Head of caudate nucleus (tissue), 42 donors: ENCODE data around the gene MME.
"Not testable (repeated sequence)": the region's sequence is repeated elsewhere in the genome, so short reads cannot be mapped to it uniquely, and the experiment has no call there.

Experiments
- DNase-seq, 42 donors: peaks; one replicate each; pipeline versions ENCODE4 v3.0.0 to v3.0.0-alpha.2; 2020 to 2021; ENCODE audit warnings: mixed read lengths in 7 of 42
- intact Hi-C: fragments of 100-400 bp; cut with DNase I; formaldehyde crosslinking; loops from one replicate; pipeline ENCODE4 v1.15.0; 2022

MME gene

DNA sequence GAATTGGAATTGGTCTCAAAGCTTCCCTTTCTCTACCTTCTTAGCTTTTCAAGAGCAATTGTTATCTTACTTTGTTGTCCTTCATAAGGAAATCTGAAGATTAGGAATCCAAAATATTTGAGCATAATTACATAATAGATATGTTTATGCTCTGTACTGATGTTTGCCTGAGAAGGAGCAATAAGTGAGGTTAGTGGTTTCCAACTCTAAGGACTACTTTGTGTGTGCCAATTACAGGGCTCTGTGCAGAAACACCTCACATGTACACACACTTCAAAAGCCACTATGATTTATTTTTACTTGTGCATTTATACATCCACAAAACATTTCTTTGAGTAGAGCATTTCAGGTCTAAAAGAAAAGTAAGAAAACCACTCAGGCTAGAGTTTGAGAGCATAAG lies 49.9 kb downstream of the MME start:
- DNase-seq, result no peak
- intact Hi-C loops, result no loop called here

DNA sequence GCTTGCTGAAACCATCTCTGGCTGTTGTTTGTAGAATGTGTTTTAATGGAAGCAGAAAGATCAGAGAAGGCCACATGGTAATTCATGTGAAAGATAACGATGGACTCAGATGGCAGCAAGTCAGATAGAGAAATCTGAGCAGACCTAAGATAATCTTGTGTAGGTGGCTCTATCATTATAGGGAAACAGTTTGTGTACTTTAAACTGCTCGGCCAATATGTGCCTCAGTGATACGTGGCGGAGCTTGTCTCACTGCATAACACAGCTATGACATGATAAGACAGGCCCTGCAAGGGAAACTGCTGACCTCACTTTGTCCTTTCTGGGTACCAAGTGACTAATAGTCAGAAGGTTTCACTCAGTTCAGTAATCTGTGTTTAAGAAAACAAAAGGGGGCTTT lies 51.0 kb downstream of the MME start:
- intact Hi-C loops, result no loop called here

GRCh38 chr3:155134311-155134710 lies 54.2 kb downstream of the MME start:
- DNase-seq, intact Hi-C loops: not testable (repeated sequence)

More for the DNA sequence above, 51.0 kb downstream of the MME start:
- no peak for DNase-seq

DNA sequence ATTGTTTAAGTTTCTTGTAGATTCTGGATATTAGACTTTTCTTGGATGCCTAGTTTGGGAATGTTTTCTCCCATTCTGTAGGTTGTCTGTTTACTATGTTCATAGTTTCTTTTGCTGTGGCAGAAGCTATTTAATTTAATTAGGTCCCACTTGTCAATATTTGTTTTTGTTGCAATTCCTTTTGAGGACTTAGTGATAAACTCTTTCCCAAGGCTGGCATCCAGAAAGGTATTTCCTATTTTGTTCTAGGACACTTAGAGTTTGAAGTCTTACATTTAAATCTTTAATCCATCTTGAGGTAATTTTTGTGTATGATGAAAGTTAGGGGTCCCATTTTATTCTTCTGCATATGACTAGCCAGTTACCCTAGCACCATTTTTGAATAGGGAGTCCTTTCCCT lies 54.9 kb downstream of the MME start:
- intact Hi-C loops, result no loop called here
- no peak for DNase-seq

DNA sequence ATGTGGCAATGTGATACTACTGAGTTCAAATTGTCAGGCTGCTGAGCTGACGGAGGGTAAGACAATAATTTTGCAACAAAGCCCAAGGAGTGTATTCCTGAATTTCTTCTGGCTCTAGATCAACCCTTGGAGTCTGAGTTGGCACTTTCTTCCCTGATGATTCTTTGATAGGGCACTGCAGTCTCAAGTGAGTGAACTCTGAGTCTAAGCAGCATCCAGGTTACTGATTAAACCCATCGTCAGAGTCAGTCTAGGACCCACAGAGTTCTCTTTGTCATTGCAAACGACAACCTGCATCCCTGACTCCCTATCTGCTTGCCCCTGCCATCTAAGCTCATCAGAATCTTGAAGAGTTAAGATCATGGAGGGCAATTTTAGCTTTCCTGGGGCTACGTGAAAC lies 58.6 kb downstream of the MME start:
- intact Hi-C loops, result no loop called here
- no peak for DNase-seq

DNA sequence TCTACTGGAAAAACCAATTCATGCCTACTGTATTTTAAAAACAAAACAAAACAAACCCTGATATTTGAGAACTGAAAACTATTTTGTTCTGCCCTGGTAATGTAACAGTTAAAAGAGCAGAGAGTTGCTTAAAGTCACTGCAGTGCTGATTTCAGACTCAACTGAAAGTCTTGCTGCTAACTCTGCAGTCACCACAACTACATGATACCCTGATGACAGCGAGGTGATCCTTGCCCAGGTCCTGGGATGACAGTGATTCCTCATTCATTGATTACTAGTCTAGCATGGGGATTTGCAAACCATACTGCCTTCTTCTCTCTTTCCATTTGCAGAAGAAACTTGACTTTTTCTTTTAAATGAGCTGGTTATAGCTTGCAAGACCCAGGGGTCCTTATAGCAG lies 67.5 kb downstream of the MME start:
- intact Hi-C loops, result no loop called here
- DNase-seq, result no peak

DNA sequence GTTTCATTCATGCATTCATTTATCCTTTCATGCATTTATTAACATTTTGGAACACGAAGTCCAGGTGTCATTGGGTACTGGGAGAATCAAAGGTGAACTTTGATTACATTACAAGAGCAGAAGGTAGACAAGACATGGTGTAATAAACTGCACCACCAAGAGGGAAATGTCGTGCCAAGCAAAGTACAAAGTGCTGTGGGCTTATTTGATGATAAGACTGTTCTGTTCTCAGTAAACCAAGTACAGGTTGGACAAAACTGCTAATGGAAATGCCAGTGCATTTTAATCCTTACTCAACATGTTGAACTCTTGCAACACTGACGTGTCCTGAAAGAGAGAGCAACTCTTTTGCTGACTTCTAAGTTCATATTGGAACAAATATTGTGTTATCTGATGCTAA lies 69.4 kb downstream of the MME start:
- intact Hi-C loops, result no loop called here
- DNase-seq, result no peak

- DNase-seq, result no peak
- intact Hi-C loops, result no loop called here
Observed at GRCh38 chr3:155153242-155154186, 73.4 kb downstream of the MME start.

DNA sequence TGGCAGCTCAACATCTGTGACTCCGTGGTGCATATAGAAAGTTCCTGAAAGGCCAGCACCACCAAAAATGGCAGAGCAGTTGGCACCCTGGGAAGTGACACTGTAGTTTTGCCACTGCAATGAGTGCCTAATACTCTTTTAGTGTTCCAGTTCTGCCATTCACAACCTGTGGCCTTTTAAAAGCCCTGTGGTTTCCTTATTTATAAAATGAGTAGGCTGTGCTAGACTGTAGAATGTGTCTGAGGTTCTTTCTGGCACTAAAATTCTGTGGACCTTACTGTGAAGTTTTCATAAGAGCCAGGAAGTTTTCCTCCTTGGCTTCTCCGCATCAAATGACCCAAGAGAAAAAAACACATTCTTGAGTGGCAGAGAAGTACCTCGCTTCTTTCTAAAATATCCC lies 74.1 kb downstream of the MME start:
- no peak for DNase-seq
- intact Hi-C loops, result no loop called here

GRCh38 chr3:155158346-155159037 lies 78.4 kb downstream of the MME start:
- intact Hi-C loops, result no loop called here
- no peak for DNase-seq

GRCh38 chr3:155159301-155159700 lies 79.2 kb downstream of the MME start:
- intact Hi-C loops, result no loop called here
- DNase-seq, result no peak

- DNase-seq, result no peak
- intact Hi-C loops, result loop anchor here (10.0 kb wide), 1 partner anchor 163 kb away; no protein-coding TSS in a partner anchor
Observed at GRCh38 chr3:155161640-155162292, 81.6 kb downstream of the MME start.

- no peak for DNase-seq
- intact Hi-C loops, result loop anchor here (10.0 kb wide), 1 partner anchor 160 kb away; no protein-coding TSS in a partner anchor
Observed at GRCh38 chr3:155164306-155164705, 84.2 kb downstream of the MME start.

DNA sequence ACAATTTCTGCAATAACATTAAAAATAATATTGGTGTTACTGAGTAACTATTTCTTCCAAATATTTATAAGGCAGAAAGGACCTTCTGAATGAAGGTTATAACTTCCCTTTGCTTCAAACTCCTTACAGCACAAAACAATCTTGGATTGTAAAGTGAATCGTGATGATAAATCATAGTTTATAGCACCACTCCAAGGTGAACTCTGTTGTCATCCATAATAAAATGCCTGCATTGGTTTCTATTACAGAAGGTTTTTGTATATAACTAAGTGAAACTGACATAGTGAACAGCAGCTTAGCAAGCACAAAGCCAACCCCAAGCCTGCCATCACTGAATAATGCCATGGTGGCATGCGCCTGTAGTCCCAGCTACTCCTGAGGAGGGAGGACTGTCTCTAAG lies 86.3 kb downstream of the MME start:
- DNase-seq, result no peak
- intact Hi-C loops, result loop anchor here (10.0 kb wide), 1 partner anchor 158 kb away; no protein-coding TSS in a partner anchor

DNA sequence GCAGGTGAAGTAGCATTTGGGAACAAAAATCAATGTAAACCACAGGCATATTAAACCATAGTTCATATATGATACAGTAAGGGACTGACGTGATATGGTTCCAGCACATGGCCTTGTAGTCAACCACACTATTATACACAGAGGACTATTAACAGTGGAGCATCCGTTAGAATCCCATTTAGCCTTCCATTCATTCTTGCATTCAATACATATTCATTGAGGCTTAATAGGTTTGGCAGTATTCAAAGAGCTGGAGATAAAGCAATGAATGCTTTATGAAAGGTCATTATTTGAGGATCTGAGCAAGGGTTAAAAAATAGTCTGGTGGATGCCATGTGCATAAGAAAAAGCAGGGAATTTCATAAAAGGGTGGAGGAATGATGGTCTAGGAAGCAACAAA lies 89.1 kb downstream of the MME start:
- DNase-seq, result no peak
- intact Hi-C loops, result loop anchor here (10.0 kb wide), 1 partner anchor 156 kb away; no protein-coding TSS in a partner anchor

GRCh38 chr3:155173771-155174170 lies 93.7 kb downstream of the MME start:
- intact Hi-C loops, result no loop called here
- no peak for DNase-seq

- intact Hi-C loops, result no loop called here
- DNase-seq, result no peak
Observed at GRCh38 chr3:155178810-155179436, 98.8 kb downstream of the MME start.

DNA sequence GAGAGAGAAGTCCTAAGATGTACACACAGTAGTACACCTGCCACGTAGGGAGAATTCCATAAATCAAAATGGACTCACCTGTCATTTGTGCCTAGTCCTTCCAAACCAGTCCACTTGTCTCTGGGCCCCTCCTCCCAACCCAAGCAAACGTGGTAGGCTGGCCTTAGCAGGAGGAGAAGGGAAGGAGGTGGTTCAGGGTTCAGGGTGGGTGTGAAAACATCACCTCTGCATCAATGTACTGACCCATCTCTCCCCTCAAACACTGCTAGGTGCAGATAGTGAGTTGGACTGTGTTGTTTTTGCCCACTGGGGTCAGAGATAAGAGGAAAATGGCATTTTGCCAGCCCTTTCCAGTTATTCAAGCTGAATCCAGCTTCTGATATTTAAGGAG lies 99.3 kb downstream of the MME start:
- intact Hi-C loops, result no loop called here
- DNase-seq, result no peak

DNA sequence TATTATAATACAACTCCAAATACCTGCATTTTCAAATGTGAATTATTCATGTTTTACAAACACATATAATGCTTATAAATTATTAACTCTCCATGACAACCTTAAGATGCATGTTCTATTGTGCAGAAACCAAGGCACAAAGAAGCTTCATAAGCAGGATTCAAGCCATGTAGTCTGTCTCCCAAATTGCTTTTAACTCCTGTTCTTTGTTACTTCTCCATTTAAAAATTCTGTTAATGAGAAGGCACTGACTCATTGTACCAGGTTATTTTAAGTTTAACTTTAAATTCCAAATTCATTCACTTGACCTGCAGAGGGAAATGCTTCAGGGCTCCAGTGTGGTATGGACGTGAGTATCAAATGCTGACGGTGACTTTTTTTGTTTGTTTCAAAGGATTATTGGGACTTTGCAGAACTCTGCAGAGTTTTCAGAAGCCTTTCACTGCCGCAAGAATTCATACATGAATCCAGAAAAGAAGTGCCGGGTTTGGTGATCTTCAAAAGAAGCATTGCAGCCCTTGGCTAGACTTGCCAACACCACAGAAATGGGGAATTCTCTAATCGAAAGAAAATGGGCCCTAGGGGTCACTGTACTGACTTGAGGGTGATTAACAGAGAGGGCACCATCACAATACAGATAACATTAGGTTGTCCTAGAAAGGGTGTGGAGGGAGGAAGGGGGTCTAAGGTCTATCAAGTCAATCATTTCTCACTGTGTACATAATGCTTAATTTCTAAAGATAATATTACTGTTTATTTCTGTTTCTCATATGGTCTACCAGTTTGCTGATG lies 100.0 kb downstream of the MME start:
- DNase-seq, result no peak
- intact Hi-C loops, result no loop called here
